H9 (cell line): ENCODE data around the gene TRIM22. TPM values are rescaled to one million over a fixed set of nuclear protein-coding genes. Genes with fewer than 3 reads are reported as not detected.
A peak's percentile ranks its signal among the peaks of the same experiment; 100 is the strongest.
"Not testable (repeated sequence)": the region's sequence is repeated elsewhere in the genome, so short reads cannot be mapped to it uniquely, and the experiment has no call there.

Source experiments
- DNase-seq: peaks from one replicate; pipeline ENCODE4 v3.0.0-alpha.2; 2017
- H2AFZ ChIP-seq: one replicate; pipeline ENCODE4 v1.6.1; 2013; ENCODE audit warnings: mild to moderate bottlenecking, low read length, control low read depth, moderate library complexity
- H2AK5ac ChIP-seq: 2 replicates; pipeline ENCODE4 v1.6.1; 2013; ENCODE audit warnings: low read length, control low read depth, mixed read lengths; ENCODE audit not compliant: insufficient read length
- H2BK120ac ChIP-seq: one replicate; pipeline ENCODE4 v1.6.1; 2013; ENCODE audit warnings: low read depth, mild to moderate bottlenecking, low read length, control low read depth, inconsistent platforms; ENCODE audit not compliant: poor library complexity, severe bottlenecking
- H2BK12ac ChIP-seq: 2 replicates; pipeline ENCODE4 v1.6.1; 2013; ENCODE audit warnings: low read length, control low read depth, mixed read lengths, low read depth; ENCODE audit not compliant: insufficient read length
- H2BK15ac ChIP-seq: 2 replicates; pipeline ENCODE4 v1.6.1; 2013; ENCODE audit warnings: low read depth, low read length, control low read depth
- H2BK20ac ChIP-seq: one replicate; pipeline ENCODE4 v1.6.1; 2013; ENCODE audit warnings: low read depth, mild to moderate bottlenecking, low read length, control low read depth, inconsistent platforms; ENCODE audit not compliant: poor library complexity, severe bottlenecking
- H2BK5ac ChIP-seq: 2 replicates; pipeline ENCODE4 v1.6.1; 2013; ENCODE audit warnings: low read length, control low read depth, mixed read lengths; ENCODE audit not compliant: insufficient read length
- H3K14ac ChIP-seq: 2 replicates; pipeline ENCODE4 v1.6.1; 2013; ENCODE audit warnings: low read length, control low read depth; ENCODE audit not compliant: insufficient read depth
- H3K18ac ChIP-seq: 2 replicates; pipeline ENCODE4 v1.6.1; 2013; ENCODE audit warnings: low read depth, mild to moderate bottlenecking, mixed read lengths, low read length, control low read depth; ENCODE audit not compliant: insufficient read length
- H3K23ac ChIP-seq: 2 replicates; pipeline ENCODE4 v1.6.1; 2013; ENCODE audit warnings: low read length, control low read depth, mixed read lengths, low read depth; ENCODE audit not compliant: insufficient read length
- H3K23me2 ChIP-seq: 2 replicates; pipeline ENCODE4 v1.6.1; 2013; ENCODE audit warnings: low read depth, mild to moderate bottlenecking, mixed read lengths, low read length, control low read depth; ENCODE audit not compliant: insufficient read length, poor library complexity, severe bottlenecking
- H3K27ac ChIP-seq: 2 replicates; pipeline ENCODE4 v1.5.1; 2013; ENCODE audit warnings: low read length, control low read depth, mixed read lengths, low read depth; ENCODE audit not compliant: insufficient read length
- H3K27me3 ChIP-seq: 2 replicates; pipeline ENCODE4 v1.6.1; 2013; ENCODE audit warnings: low read length, control low read depth, inconsistent platforms; ENCODE audit not compliant: insufficient read depth
- H3K4ac ChIP-seq: 2 replicates; pipeline ENCODE4 v1.6.1; 2013; ENCODE audit warnings: low read depth, mild to moderate bottlenecking, control low read depth, inconsistent platforms, low read length, moderate library complexity
- H3K4me1 ChIP-seq: 2 replicates; pipeline ENCODE4 v1.6.1; 2013; ENCODE audit warnings: low read length, control low read depth, inconsistent platforms; ENCODE audit not compliant: insufficient read depth
- H3K4me2 ChIP-seq: 2 replicates; pipeline ENCODE4 v1.6.1; 2013; ENCODE audit warnings: low read length, control low read depth, mixed read lengths; ENCODE audit not compliant: insufficient read length, insufficient read depth
- H3K56ac ChIP-seq: 2 replicates; pipeline ENCODE4 v1.6.1; 2013; ENCODE audit warnings: low read depth, mild to moderate bottlenecking, mixed read lengths, low read length, control low read depth; ENCODE audit not compliant: insufficient read length
- H3K79me1 ChIP-seq: 2 replicates; pipeline ENCODE4 v1.6.1; 2013; ENCODE audit warnings: low read depth, mild to moderate bottlenecking, moderate library complexity, low read length, control low read depth, inconsistent platforms; ENCODE audit not compliant: insufficient read depth, poor library complexity, severe bottlenecking
- H3K79me2 ChIP-seq: 2 replicates; pipeline ENCODE4 v1.6.1; 2013; ENCODE audit warnings: low read length, control low read depth, inconsistent platforms; ENCODE audit not compliant: insufficient read depth
- H3K9ac ChIP-seq: 2 replicates; pipeline ENCODE4 v1.6.1; 2013; ENCODE audit warnings: low read length, control low read depth, mixed read lengths; ENCODE audit not compliant: insufficient read length; ENCODE audit errors: extremely low read depth
- H3K9me3 ChIP-seq: one replicate; pipeline ENCODE4 v1.6.1; 2013; ENCODE audit warnings: low read depth, low read length, inconsistent platforms; ENCODE audit not compliant: control insufficient read depth
- H3T11ph ChIP-seq: one replicate; pipeline ENCODE4 v1.6.1; 2013; ENCODE audit warnings: mild to moderate bottlenecking, low read length, control low read depth, inconsistent platforms
- H4K20me1 ChIP-seq: one replicate; pipeline ENCODE4 v1.6.1; 2013; ENCODE audit not compliant: control insufficient read depth, insufficient read length, insufficient read depth
- H4K5ac ChIP-seq: 2 replicates; pipeline ENCODE4 v1.6.1; 2013; ENCODE audit warnings: low read depth, mild to moderate bottlenecking, mixed read lengths, low read length, control low read depth; ENCODE audit not compliant: insufficient read length
- H4K8ac ChIP-seq: replicated peaks from 2 replicates; pipeline ENCODE4 v1.6.1; 2013; ENCODE audit warnings: low read length, control low read depth, mixed read lengths, low read depth; ENCODE audit not compliant: insufficient read length
- H4K91ac ChIP-seq: 2 replicates; pipeline ENCODE4 v1.6.1; 2013; ENCODE audit warnings: low read depth, mild to moderate bottlenecking, moderate library complexity, mixed read lengths, low read length, control low read depth; ENCODE audit not compliant: insufficient read length
- H3K27ac Mint-ChIP-seq, 3 experiments: 2 replicates in 2 of 3; 3 replicates in 1 of 3; pipeline ENCODE4 v1.8.0; 2020 to 2021; ENCODE audit warnings: mixed read lengths in 3 of 3, mild to moderate bottlenecking in 1 of 3, moderate library complexity in 1 of 3
- H3K27me3 Mint-ChIP-seq: 2 replicates; pipeline ENCODE4 v1.8.0; 2021; ENCODE audit warnings: low read depth, mild to moderate bottlenecking, moderate library complexity, mixed read lengths
- H3K36me3 Mint-ChIP-seq, 3 experiments: 2 replicates in 2 of 3; 3 replicates in 1 of 3; pipeline ENCODE4 v1.8.0; 2020 to 2021; ENCODE audit warnings: low read depth in 3 of 3, mixed read lengths in 3 of 3; ENCODE audit not compliant: insufficient read depth in 1 of 3
- H3K4me1 Mint-ChIP-seq, 2 experiments: 2 replicates each; pipeline ENCODE4 v1.8.0; 2020; ENCODE audit warnings: mixed read lengths in 2 of 2
- H3K4me3 Mint-ChIP-seq, 2 experiments: 2 replicates in 1 of 2; 3 replicates in 1 of 2; pipeline ENCODE4 v1.8.0; 2020 to 2021; ENCODE audit warnings: mild to moderate bottlenecking in 2 of 2, mixed read lengths in 2 of 2, moderate library complexity in 1 of 2
- H3K9me3 Mint-ChIP-seq, 2 experiments: 2 replicates in 1 of 2; 3 replicates in 1 of 2; pipeline ENCODE4 v1.8.0; 2020; ENCODE audit warnings: mild to moderate bottlenecking in 2 of 2, mixed read lengths in 2 of 2, moderate library complexity in 1 of 2
- WGBS: extraction: QIAGEN DNeasy Blood & Tissue Kit; methylation state at CpG from one replicate; pipeline ENCODE4 v1.1.7; 2013; ENCODE audit warnings: missing lambda C conversion rate, low lambda C conversion rate, mixed read lengths; ENCODE audit not compliant: insufficient read length; ENCODE audit errors: extremely low coverage; 5-methylcytosine and 5-hydroxymethylcytosine counted together
- total RNA-seq: library from RNA; stranded (reverse); gene quantifications from 2 replicates; pipeline ENCODE4 v1.2.1, GENCODE V29; 2021
- TF ChIP-seq, protein P1 (sequence below): fragments of 200-600 bp; sonication (generic); conservative IDR thresholded peaks from 3 replicates; pipeline ENCODE4 v1.8.0; 2021; ENCODE audit warnings: antibody characterized with exemption, mild to moderate bottlenecking

The TRIM22 gene
- total RNA-seq, 1 experiment from 2014 or later, result 78.6 TPM

DNA sequence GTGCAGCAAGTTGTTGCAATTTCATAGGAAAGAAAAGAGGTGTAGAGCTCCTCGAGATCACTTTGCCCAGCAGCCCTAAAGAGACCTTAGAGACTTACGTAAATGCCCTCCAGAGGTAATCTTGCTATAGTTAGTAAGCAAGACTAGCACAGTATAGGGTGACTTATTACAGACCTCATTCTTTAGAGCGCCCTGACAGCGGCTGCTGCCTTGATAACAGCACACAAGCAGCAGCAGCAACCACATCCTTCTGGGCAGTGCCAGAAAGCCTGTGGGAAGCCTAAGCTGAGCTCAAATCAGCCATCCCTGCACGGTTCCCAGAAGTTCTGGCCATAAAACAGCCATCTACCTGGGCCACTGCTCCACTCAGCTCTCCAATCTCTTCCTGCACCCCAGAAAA is 24.1 kb downstream of the TRIM22 start:
- Histone ChIP-seq H3K27ac (no peak overlapping the region), H3K4me2 (no peak overlapping the region), H3K4me1 (no peaks in the 10 kb centered on the region), H4K5ac (no peak overlapping the region), H3K27me3 (no peaks in the 10 kb centered on the region), H2BK5ac (no peak overlapping the region), H3K9ac (no peak overlapping the region), H3K56ac (no peak overlapping the region), H2AK5ac (no peak overlapping the region), H2BK12ac (no peak overlapping the region), H2BK15ac (no peak overlapping the region), H2BK120ac (no peak overlapping the region), H3K18ac (no peak overlapping the region), H3K23ac (no peak overlapping the region), H4K20me1 (no peaks in the 10 kb centered on the region), H3T11ph (no peak overlapping the region), H3K14ac (no peak overlapping the region), H3K23me2 (no peaks in the 10 kb centered on the region), H4K8ac (no peak overlapping the region), H2AFZ (no peak overlapping the region), H3K79me1 (no peaks in the 10 kb centered on the region), H2BK20ac (no peak overlapping the region), H3K79me2 (no peaks in the 10 kb centered on the region), H3K4ac (no peak overlapping the region), H4K91ac (no peak overlapping the region), H3K9me3 (no peaks in the 10 kb centered on the region)
- H3K9me3 Mint-ChIP-seq, result peaks cover 2 to 3% of the 10 kb centered on the region in 2 experiments; a peak in 3 of 5 replicates
- peaks cover 0 to 19% (median 4%) of the 10 kb centered on the region in 3 experiments; a peak in 4 of 7 replicates for H3K36me3 Mint-ChIP-seq
- WGBS, result no CpG with 5 or more reads among the region's 5 CpGs
- no peak for DNase-seq
- H3K27me3 Mint-ChIP-seq, result peaks cover 2% of the 10 kb centered on the region; the same call in 1 of the 2 replicates
- peak overlapping the region in 1 of 3 experiments; percentile 18; a peak in 1 of 7 replicates for H3K27ac Mint-ChIP-seq
- no peak overlapping the region for H3K4me3 Mint-ChIP-seq
- H3K4me1 Mint-ChIP-seq, result no peaks in the 10 kb centered on the region
- TF ChIP-seq, protein P1, sequence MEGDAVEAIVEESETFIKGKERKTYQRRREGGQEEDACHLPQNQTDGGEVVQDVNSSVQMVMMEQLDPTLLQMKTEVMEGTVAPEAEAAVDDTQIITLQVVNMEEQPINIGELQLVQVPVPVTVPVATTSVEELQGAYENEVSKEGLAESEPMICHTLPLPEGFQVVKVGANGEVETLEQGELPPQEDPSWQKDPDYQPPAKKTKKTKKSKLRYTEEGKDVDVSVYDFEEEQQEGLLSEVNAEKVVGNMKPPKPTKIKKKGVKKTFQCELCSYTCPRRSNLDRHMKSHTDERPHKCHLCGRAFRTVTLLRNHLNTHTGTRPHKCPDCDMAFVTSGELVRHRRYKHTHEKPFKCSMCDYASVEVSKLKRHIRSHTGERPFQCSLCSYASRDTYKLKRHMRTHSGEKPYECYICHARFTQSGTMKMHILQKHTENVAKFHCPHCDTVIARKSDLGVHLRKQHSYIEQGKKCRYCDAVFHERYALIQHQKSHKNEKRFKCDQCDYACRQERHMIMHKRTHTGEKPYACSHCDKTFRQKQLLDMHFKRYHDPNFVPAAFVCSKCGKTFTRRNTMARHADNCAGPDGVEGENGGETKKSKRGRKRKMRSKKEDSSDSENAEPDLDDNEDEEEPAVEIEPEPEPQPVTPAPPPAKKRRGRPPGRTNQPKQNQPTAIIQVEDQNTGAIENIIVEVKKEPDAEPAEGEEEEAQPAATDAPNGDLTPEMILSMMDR, result no peak

DNA sequence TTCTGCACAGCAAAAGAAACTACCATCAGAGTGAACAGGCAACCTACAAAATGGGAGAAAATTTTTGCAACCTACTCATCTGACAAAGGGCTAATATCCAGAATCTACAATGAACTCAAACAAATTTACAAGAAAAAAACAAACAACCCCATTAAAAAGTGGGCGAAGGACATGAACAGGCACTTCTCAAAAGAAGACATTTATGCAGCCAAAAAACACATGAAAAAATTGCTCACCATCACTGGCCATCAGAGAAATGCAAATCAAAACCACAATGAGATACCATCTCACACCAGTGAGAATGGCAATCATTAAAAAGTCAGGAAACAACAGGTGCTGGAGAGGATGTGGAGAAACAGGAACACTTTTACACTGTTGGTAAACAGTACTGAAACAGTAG is 26.9 kb downstream of the TRIM22 start:
- not testable (repeated sequence) for H3K27me3 ChIP-seq, H3K36me3 Mint-ChIP-seq, H3T11ph ChIP-seq, H2BK12ac ChIP-seq, H3K79me2 ChIP-seq, H2BK20ac ChIP-seq, H3K9me3 Mint-ChIP-seq, H3K9ac ChIP-seq, H3K79me1 ChIP-seq, H2AK5ac ChIP-seq, H3K4me3 Mint-ChIP-seq, H3K23ac ChIP-seq, H4K5ac ChIP-seq, H3K9me3 ChIP-seq, H3K4me1 ChIP-seq, DNase-seq, H3K4me1 Mint-ChIP-seq, H3K27ac ChIP-seq, H3K18ac ChIP-seq, H4K20me1 ChIP-seq, H2BK120ac ChIP-seq, H2AFZ ChIP-seq, H3K27me3 Mint-ChIP-seq, H2BK15ac ChIP-seq, H4K8ac ChIP-seq, H3K14ac ChIP-seq, H3K4me2 ChIP-seq, H2BK5ac ChIP-seq, H3K27ac Mint-ChIP-seq, H4K91ac ChIP-seq, H3K23me2 ChIP-seq, H3K4ac ChIP-seq, H3K56ac ChIP-seq
- WGBS, result no CpG with 5 or more reads among the region's 1 CpG
